22Rv1 (cell line): ENCODE data around the gene IFT80.

Source experiments
- H3K27ac ChIP-seq: fragments of 450-650 bp; 2 replicates; pipeline ENCODE4 v1.5.1; 2017
- ZFX ChIP-seq: fragments of 450-650 bp; IDR thresholded peaks from 2 replicates; pipeline ENCODE4 v1.6.1; 2017; ENCODE audit warnings: antibody characterized with exemption, borderline replicate concordance
- TF ChIP-seq, protein P1 (sequence below): fragments of 450-650 bp; IDR thresholded peaks from 2 replicates; pipeline ENCODE4 v1.5.1; 2017; ENCODE audit warnings: mild to moderate bottlenecking

IFT80 gene

GRCh38 chr3:160226026-160226907 lies 172.8 kb downstream of the IFT80 start:
- no peak for TF ChIP-seq ZFX
- TF ChIP-seq, protein P1, sequence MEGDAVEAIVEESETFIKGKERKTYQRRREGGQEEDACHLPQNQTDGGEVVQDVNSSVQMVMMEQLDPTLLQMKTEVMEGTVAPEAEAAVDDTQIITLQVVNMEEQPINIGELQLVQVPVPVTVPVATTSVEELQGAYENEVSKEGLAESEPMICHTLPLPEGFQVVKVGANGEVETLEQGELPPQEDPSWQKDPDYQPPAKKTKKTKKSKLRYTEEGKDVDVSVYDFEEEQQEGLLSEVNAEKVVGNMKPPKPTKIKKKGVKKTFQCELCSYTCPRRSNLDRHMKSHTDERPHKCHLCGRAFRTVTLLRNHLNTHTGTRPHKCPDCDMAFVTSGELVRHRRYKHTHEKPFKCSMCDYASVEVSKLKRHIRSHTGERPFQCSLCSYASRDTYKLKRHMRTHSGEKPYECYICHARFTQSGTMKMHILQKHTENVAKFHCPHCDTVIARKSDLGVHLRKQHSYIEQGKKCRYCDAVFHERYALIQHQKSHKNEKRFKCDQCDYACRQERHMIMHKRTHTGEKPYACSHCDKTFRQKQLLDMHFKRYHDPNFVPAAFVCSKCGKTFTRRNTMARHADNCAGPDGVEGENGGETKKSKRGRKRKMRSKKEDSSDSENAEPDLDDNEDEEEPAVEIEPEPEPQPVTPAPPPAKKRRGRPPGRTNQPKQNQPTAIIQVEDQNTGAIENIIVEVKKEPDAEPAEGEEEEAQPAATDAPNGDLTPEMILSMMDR, result no peak
- H3K27ac ChIP-seq, result peak overlapping the region; percentile 58

DNA sequence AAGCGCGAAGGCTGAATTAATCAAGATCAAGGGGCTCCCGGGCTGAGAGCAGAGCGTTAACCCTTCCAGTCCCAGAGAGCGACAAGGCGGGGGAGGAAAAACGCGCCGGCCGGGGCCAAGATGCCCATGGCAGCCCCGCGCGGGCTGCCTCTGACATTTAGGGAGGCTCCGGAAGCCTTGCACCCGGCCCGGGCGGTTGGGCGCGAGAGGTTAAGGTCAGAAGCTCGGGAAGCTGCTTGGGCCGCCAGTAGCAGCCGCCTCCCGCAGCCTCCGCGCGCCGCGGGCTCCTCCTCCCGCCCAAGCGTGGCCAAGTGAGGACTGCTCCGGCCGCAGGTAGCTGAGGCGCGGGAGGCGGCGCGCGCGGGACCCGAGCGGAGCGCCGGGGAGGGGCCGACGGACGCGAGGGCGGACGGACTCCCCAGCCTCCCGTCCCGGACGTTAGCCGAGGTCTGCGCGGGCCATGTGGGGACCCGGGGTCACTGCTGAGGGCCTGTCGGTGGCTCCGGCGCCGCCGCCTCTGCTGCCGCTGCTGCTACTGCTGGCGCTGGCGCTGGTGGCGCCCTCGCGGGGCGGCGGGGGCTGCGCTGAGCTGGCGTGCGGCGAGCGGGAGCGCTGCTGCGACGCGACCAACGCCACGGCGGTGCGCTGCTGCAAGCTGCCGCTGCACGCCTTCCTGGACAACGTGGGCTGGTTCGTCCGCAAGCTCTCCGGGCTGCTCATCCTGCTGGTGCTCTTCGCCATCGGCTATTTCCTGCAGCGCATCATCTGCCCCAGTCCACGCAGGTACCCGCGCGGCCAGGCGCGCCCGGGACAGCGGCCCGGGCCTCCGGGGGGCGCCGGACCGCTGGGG lies 173.6 kb downstream of the IFT80 start, which contains the start of gene C3orf80:
Gene C3orf80, plus strand, starts transcription at position 247 of the 850 bp plus-strand sequence. Its CDS starts 214 bp downstream, at position 461.
- H3K27ac ChIP-seq, result peak within 1 kb of the TSS; percentile 58
- TF ChIP-seq ZFX, result no peak
- TF ChIP-seq, protein P1, result peak; percentile 75

GRCh38 chr3:160224811-160225175 lies 174.2 kb downstream of the IFT80 start:
- 0 out of 2 replicates have a peak overlapping the region, but pooled peaks have one; percentile 58 for H3K27ac ChIP-seq
- no peak for TF ChIP-seq ZFX
- TF ChIP-seq, protein P1, result no peak

- TF ChIP-seq ZFX, result no peak
- TF ChIP-seq, protein P1, result no peak
- no peak overlapping the region for H3K27ac ChIP-seq
Observed at GRCh38 chr3:160224256-160224655, 174.8 kb downstream of the IFT80 start.

GRCh38 chr3:160221019-160221418 lies 178.0 kb downstream of the IFT80 start:
- no peak for TF ChIP-seq ZFX
- TF ChIP-seq, protein P1, result no peak
- H3K27ac ChIP-seq, result no peak overlapping the region

DNA sequence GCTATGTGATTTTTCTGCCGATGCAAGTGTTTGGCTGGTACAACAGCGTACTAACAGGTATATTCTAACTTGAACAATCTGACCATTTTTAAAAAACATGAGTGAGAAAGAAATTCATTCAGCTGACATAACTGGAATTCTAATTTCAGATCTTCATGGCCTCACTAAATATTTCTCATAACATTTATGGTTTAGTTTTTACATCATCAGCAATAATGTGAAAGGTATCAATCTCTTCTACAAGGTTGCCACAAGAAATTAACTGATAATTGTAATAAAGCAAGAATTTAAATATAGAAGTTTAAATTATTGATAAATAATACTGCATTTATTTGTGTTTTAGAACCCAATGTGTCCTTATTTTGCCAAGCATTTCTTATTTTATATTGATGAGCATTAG lies 179.0 kb downstream of the IFT80 start:
- no peak overlapping the region for H3K27ac ChIP-seq
- TF ChIP-seq ZFX, result no peak
- TF ChIP-seq, protein P1, result no peak
